Activated T-helper 17 cell treated with anti-CD3 and anti-CD28 coated beads, Interleukin-2, amount 50 U/mL, for 72 hours (primary cell): Measurements from ENCODE around the gene TSPO. TPM values are rescaled to one million over a fixed set of nuclear protein-coding genes. Genes with fewer than 3 reads are reported as not detected.

Source experiments
- total RNA-seq, 2 donors: library from RNA; stranded (reverse); gene quantifications; one replicate each; pipeline ENCODE4 v1.2.3, GENCODE V29; 2022

Gene TSPO
- total RNA-seq, 2 donors from 2014 or later, result 127 to 199 TPM

Other genes with a start within 250 kb of the TSPO start
- gene PACSIN2, start 136.4 kb upstream of the TSPO start, total RNA-seq, result 10 to 100 TPM; 22.9 to 26.3 TPM
- gene TTLL1, start 62.2 kb upstream of the TSPO start, total RNA-seq, result 1 to 10 TPM; 2.9 to 4.1 TPM
- gene BIK, start 40.8 kb upstream of the TSPO start, total RNA-seq, result 1 to 10 TPM; 1.9 to 4.0 TPM
- gene MCAT, start 8.2 kb upstream of the TSPO start, total RNA-seq, result 10 to 100 TPM in 1 of 2 donors, 1 to 10 TPM in 1; 7.3 to 18.2 TPM
- 10 to 100 TPM; 53.5 to 84.8 TPM for gene TTLL12, start 35.6 kb downstream of the TSPO start, total RNA-seq
- not detected for gene SCUBE1, start 191.8 kb downstream of the TSPO start, total RNA-seq